Measurements from ENCODE around the gene VCAN.

Gene VCAN

GRCh38 chr5:83570916-83571315 lies 99.4 kb downstream of the VCAN start:
- H3K9me3 ChIP-seq (ENCODE audit: control insufficient read depth, low read length): no peaks in the 10 kb centered on the region
- no peaks in the 10 kb centered on the region for H3K4me1 ChIP-seq (ENCODE audit: control insufficient read depth, insufficient read depth, low read length)
- 100% methylated on average over 1 to 2 of the region's 2 CpGs for WGBS, 2 experiments
- no peak overlapping the region for H3K4me3 ChIP-seq (ENCODE audit: insufficient read depth, low read depth, low read length)
- H3K27ac ChIP-seq (ENCODE audit: insufficient read depth, low read depth, low read length, poor library complexity, severe bottlenecking): no peak overlapping the region
- H3K27me3 ChIP-seq (ENCODE audit: control insufficient read depth, insufficient read depth, low read length, poor library complexity, severe bottlenecking): no peaks in the 10 kb centered on the region
- peaks cover 11% of the 10 kb centered on the region for H3K36me3 ChIP-seq (ENCODE audit: control insufficient read depth, insufficient read depth, low read length)

- 85 to 88% methylated on average over 4 to 5 of the region's 5 CpGs for WGBS, 2 experiments
- Histone ChIP-seq H3K4me1 (ENCODE audit: control insufficient read depth, insufficient read depth, low read length) (no peaks in the 10 kb centered on the region), H3K36me3 (ENCODE audit: control insufficient read depth, insufficient read depth, low read length) (peaks cover 23% of the 10 kb centered on the region), H3K4me3 (ENCODE audit: insufficient read depth, low read depth, low read length) (no peak overlapping the region), H3K27me3 (ENCODE audit: control insufficient read depth, insufficient read depth, low read length, poor library complexity, severe bottlenecking) (no peaks in the 10 kb centered on the region), H3K27ac (ENCODE audit: insufficient read depth, low read depth, low read length, poor library complexity, severe bottlenecking) (no peak overlapping the region), H3K9me3 (ENCODE audit: control insufficient read depth, low read length) (no peaks in the 10 kb centered on the region)
Observed at GRCh38 chr5:83572271-83572670, 100.7 kb downstream of the VCAN start.

GRCh38 chr5:83576341-83576740 lies 104.8 kb downstream of the VCAN start:
- Histone ChIP-seq H3K27ac (ENCODE audit: insufficient read depth, low read depth, low read length, poor library complexity, severe bottlenecking) (no peak overlapping the region), H3K4me1 (ENCODE audit: control insufficient read depth, insufficient read depth, low read length) (no peaks in the 10 kb centered on the region), H3K27me3 (ENCODE audit: control insufficient read depth, insufficient read depth, low read length, poor library complexity, severe bottlenecking) (no peaks in the 10 kb centered on the region), H3K9me3 (ENCODE audit: control insufficient read depth, low read length) (no peaks in the 10 kb centered on the region), H3K4me3 (ENCODE audit: insufficient read depth, low read depth, low read length) (no peak overlapping the region), H3K36me3 (ENCODE audit: control insufficient read depth, insufficient read depth, low read length) (peaks cover 30% of the 10 kb centered on the region)
- 100% methylated on average over 2 of the region's 2 CpGs for WGBS, 2 experiments

DNA sequence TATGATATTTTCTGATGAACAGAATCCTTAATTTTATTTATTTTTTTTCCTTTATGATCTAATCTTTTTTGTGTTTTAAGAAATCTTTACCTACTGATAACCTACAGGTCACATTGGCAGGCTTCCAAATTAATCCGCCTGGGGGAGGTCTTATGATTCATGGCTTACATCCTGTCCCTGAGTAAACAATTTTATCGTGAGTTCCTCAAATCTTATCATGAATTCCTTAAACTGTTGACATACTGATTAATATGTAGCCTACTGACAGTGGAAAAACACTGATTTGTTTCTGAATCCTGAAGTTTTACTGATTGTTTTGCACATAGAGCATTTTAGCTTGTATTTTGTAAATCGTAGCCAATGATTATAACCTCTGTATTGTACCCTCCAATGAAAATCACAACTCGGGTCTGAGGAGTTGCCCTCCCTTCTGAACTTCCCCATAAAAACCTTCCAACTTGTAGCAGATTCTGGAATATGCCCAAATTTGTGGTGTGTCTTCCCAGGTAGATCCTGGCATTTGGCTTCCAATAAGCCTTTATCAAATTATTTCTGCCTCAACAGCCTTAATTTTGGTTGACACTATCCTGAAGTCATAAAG lies 105.6 kb downstream of the VCAN start:
- H3K4me3 ChIP-seq (ENCODE audit: insufficient read depth, low read depth, low read length): no peak overlapping the region
- H3K27ac ChIP-seq (ENCODE audit: insufficient read depth, low read depth, low read length, poor library complexity, severe bottlenecking): no peak overlapping the region
- H3K4me1 ChIP-seq (ENCODE audit: control insufficient read depth, insufficient read depth, low read length): no peaks in the 10 kb centered on the region
- WGBS, 2 experiments: 93 to 98% methylated on average over 3 to 4 of the region's 4 CpGs
- H3K9me3 ChIP-seq (ENCODE audit: control insufficient read depth, low read length): no peaks in the 10 kb centered on the region
- H3K27me3 ChIP-seq (ENCODE audit: control insufficient read depth, insufficient read depth, low read length, poor library complexity, severe bottlenecking): no peaks in the 10 kb centered on the region
- H3K36me3 ChIP-seq (ENCODE audit: control insufficient read depth, insufficient read depth, low read length): peaks cover 29% of the 10 kb centered on the region

- Histone ChIP-seq H3K4me1 (ENCODE audit: control insufficient read depth, insufficient read depth, low read length) (no peaks in the 10 kb centered on the region), H3K36me3 (ENCODE audit: control insufficient read depth, insufficient read depth, low read length) (peaks cover 8% of the 10 kb centered on the region), H3K27me3 (ENCODE audit: control insufficient read depth, insufficient read depth, low read length, poor library complexity, severe bottlenecking) (no peaks in the 10 kb centered on the region), H3K4me3 (ENCODE audit: insufficient read depth, low read depth, low read length) (no peak overlapping the region), H3K9me3 (ENCODE audit: control insufficient read depth, low read length) (no peaks in the 10 kb centered on the region), H3K27ac (ENCODE audit: insufficient read depth, low read depth, low read length, poor library complexity, severe bottlenecking) (no peak overlapping the region)
Observed at GRCh38 chr5:83583859-83584258, 112.3 kb downstream of the VCAN start.

GRCh38 chr5:83586874-83587776 lies 115.6 kb downstream of the VCAN start:
- WGBS, 2 experiments: 76 to 96% methylated on average over 2 to 3 of the region's 3 CpGs
- Histone ChIP-seq H3K4me1 (ENCODE audit: control insufficient read depth, insufficient read depth, low read length) (no peaks in the 10 kb centered on the region), H3K4me3 (ENCODE audit: insufficient read depth, low read depth, low read length) (no peak overlapping the region), H3K36me3 (ENCODE audit: control insufficient read depth, insufficient read depth, low read length) (peaks cover 5% of the 10 kb centered on the region), H3K9me3 (ENCODE audit: control insufficient read depth, low read length) (no peaks in the 10 kb centered on the region), H3K27ac (ENCODE audit: insufficient read depth, low read depth, low read length, poor library complexity, severe bottlenecking) (no peak overlapping the region), H3K27me3 (ENCODE audit: control insufficient read depth, insufficient read depth, low read length, poor library complexity, severe bottlenecking) (no peaks in the 10 kb centered on the region)

DNA sequence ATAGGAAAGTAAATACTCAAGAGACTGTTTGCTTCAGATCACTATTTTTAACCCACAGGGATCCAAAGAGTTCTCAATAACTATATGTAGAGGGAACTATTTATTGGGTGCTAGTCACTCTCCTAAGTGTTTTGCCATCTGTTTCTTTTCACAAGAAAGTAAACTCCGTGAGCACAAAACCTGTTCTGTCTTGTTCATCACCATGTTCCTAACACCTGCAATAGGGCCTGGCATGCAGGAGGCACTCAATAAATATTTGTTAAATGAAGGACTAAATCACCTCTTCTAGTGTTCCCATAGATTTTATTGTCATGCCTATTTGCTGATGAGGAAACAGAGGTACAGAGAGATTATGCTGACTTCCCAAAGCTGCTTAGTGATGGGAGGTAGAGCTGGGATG lies 118.2 kb downstream of the VCAN start:
- 88 to 100% methylated on average over 1 of the region's 1 CpG for WGBS, 2 experiments
- no peaks in the 10 kb centered on the region for H3K27me3 ChIP-seq (ENCODE audit: control insufficient read depth, insufficient read depth, low read length, poor library complexity, severe bottlenecking)
- no peaks in the 10 kb centered on the region for H3K36me3 ChIP-seq (ENCODE audit: control insufficient read depth, insufficient read depth, low read length)
- H3K4me3 ChIP-seq (ENCODE audit: insufficient read depth, low read depth, low read length): no peak overlapping the region
- H3K27ac ChIP-seq (ENCODE audit: insufficient read depth, low read depth, low read length, poor library complexity, severe bottlenecking): no peak overlapping the region
- H3K9me3 ChIP-seq (ENCODE audit: control insufficient read depth, low read length): no peaks in the 10 kb centered on the region
- H3K4me1 ChIP-seq (ENCODE audit: control insufficient read depth, insufficient read depth, low read length): no peaks in the 10 kb centered on the region

- Histone ChIP-seq H3K4me3 (ENCODE audit: insufficient read depth, low read depth, low read length) (no peak overlapping the region), H3K27me3 (ENCODE audit: control insufficient read depth, insufficient read depth, low read length, poor library complexity, severe bottlenecking) (no peaks in the 10 kb centered on the region), H3K9me3 (ENCODE audit: control insufficient read depth, low read length) (no peaks in the 10 kb centered on the region), H3K36me3 (ENCODE audit: control insufficient read depth, insufficient read depth, low read length) (no peaks in the 10 kb centered on the region), H3K27ac (ENCODE audit: insufficient read depth, low read depth, low read length, poor library complexity, severe bottlenecking) (no peak overlapping the region), H3K4me1 (ENCODE audit: control insufficient read depth, insufficient read depth, low read length) (no peaks in the 10 kb centered on the region)
- WGBS, 2 experiments: 92 to 100% methylated on average over 4 of the region's 4 CpGs
Observed at GRCh38 chr5:83590966-83591365, 119.4 kb downstream of the VCAN start.

DNA sequence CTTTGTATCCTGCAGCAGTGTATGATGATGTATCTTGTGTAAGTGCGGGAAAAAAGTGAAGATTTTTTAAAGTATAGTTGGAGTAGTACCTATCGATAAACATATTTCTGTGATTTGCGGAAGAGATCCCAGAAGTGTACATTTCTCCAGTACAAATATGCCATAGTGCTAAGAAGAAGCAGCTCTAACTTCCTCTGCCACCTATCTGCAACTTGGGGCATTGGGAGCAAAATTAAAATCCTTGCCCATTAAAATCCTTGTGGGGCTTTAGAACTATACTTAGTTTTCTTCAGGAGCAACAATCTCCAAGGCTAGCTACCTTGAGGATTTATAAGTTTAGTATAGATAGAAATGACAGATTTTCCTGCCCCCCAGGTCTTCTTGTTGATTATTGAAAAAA lies 123.7 kb downstream of the VCAN start:
- Histone ChIP-seq H3K9me3 (ENCODE audit: control insufficient read depth, low read length) (no peaks in the 10 kb centered on the region), H3K4me3 (ENCODE audit: insufficient read depth, low read depth, low read length) (no peak overlapping the region), H3K27ac (ENCODE audit: insufficient read depth, low read depth, low read length, poor library complexity, severe bottlenecking) (no peak overlapping the region), H3K36me3 (ENCODE audit: control insufficient read depth, insufficient read depth, low read length) (no peaks in the 10 kb centered on the region), H3K27me3 (ENCODE audit: control insufficient read depth, insufficient read depth, low read length, poor library complexity, severe bottlenecking) (no peaks in the 10 kb centered on the region), H3K4me1 (ENCODE audit: control insufficient read depth, insufficient read depth, low read length) (no peaks in the 10 kb centered on the region)
- 93 to 95% methylated on average over 3 of the region's 3 CpGs for WGBS, 2 experiments

DNA sequence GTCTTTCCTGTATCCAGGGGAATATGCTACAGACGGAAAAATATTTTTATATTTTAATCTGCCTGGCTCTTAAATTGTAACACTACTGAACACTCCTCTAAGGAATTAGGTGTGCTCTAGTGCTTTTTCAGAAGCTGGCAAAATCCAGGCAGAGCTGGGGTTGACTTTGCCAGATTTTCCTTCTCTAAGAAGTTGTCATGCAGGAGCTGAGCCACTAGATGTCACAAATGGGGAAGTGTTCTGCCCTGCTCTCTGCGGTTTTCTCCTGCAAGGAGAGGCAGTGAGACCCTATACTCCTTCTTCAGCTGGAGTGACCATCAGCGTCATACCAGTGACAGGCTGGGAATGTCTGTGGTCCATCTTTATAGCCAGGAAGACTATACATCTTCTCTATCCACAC lies 136.6 kb downstream of the VCAN start:
- Histone ChIP-seq H3K4me1 (ENCODE audit: control insufficient read depth, insufficient read depth, low read length) (no peaks in the 10 kb centered on the region), H3K27ac (ENCODE audit: insufficient read depth, low read depth, low read length, poor library complexity, severe bottlenecking) (no peak overlapping the region), H3K27me3 (ENCODE audit: control insufficient read depth, insufficient read depth, low read length, poor library complexity, severe bottlenecking) (no peaks in the 10 kb centered on the region), H3K4me3 (ENCODE audit: insufficient read depth, low read depth, low read length) (no peak overlapping the region), H3K36me3 (ENCODE audit: control insufficient read depth, insufficient read depth, low read length) (no peaks in the 10 kb centered on the region), H3K9me3 (ENCODE audit: control insufficient read depth, low read length) (no peaks in the 10 kb centered on the region)
- WGBS, 2 experiments: 10 to 23% methylated on average over 2 to 3 of the region's 3 CpGs

Data from ectodermal cell (in vitro differentiated cells).